Caco-2 (cell line): Measurements from ENCODE around the gene C8G. TPM values are rescaled to one million over a fixed set of nuclear protein-coding genes. Genes with fewer than 3 reads are reported as not detected.

Source experiments
- BruUV-seq: library from RNA; stranded (reverse); fragments of 400-500 nt; replicated peaks from 2 replicates; lab custom pipeline; 2021; lab: Mats Ljungman, UMichigan
- CTCF ChIA-PET: fragments of 300-600 bp; sonication (Branson Sonifier 250); formaldehyde crosslinking; loops from one replicate; lab custom pipeline; 2022; ENCODE audit warnings: antibody characterized with exemption; lab: Charles Lee
- POLR2A ChIA-PET: fragments of 300-600 bp; sonication (Branson Sonifier 250); formaldehyde crosslinking; loops from one replicate; lab custom pipeline; 2022; ENCODE audit warnings: antibody characterized with exemption; lab: Charles Lee
- DNase-seq, 2 experiments: peaks; one replicate each; pipeline versions ENCODE4 v3.0.0 to v3.0.0-alpha.2; 2020 to 2022
- H3K27me3 ChIP-seq: replicated peaks from 2 replicates; pipeline ENCODE4 v1.6.0; 2011; ENCODE audit warnings: low read length; ENCODE audit not compliant: control insufficient read depth, insufficient read depth
- H3K36me3 ChIP-seq: 2 replicates; pipeline ENCODE4 v1.5.1; 2011; ENCODE audit warnings: low read length; ENCODE audit not compliant: control insufficient read depth, insufficient read depth
- H3K4me1 ChIP-seq: fragments of 250-450 bp; sonication (Bioruptor Pico); 2 replicates; pipeline ENCODE4 v1.5.1; 2020; ENCODE audit warnings: mild to moderate bottlenecking
- H3K4me3 ChIP-seq: 2 replicates; pipeline ENCODE4 v1.5.1; 2011; ENCODE audit warnings: low read depth, mild to moderate bottlenecking, control low read depth, low read length
- H3K9me3 ChIP-seq: fragments of 250-450 bp; sonication (Bioruptor Pico); 2 replicates; pipeline ENCODE4 v1.5.1; 2020; ENCODE audit warnings: mild to moderate bottlenecking, moderate library complexity
- H3K27ac Mint-ChIP-seq: one replicate; pipeline ENCODE4 v1.8.0; 2022; ENCODE audit warnings: mixed read lengths; ENCODE audit not compliant: unreplicated experiment
- H3K27me3 Mint-ChIP-seq: one replicate; pipeline ENCODE4 v1.8.0; 2022; ENCODE audit warnings: mixed read lengths; ENCODE audit not compliant: insufficient read depth, unreplicated experiment
- H3K36me3 Mint-ChIP-seq: one replicate; pipeline ENCODE4 v1.8.0; 2022; ENCODE audit warnings: mild to moderate bottlenecking, mixed read lengths; ENCODE audit not compliant: insufficient read depth, unreplicated experiment
- H3K4me1 Mint-ChIP-seq: one replicate; pipeline ENCODE4 v1.8.0; 2022; ENCODE audit warnings: low read depth, mixed read lengths; ENCODE audit not compliant: unreplicated experiment
- H3K4me3 Mint-ChIP-seq: one replicate; pipeline ENCODE4 v1.8.0; 2022; ENCODE audit warnings: mild to moderate bottlenecking, moderate library complexity, mixed read lengths; ENCODE audit not compliant: unreplicated experiment
- H3K9me3 Mint-ChIP-seq: one replicate; pipeline ENCODE4 v1.8.0; 2022; ENCODE audit warnings: mixed read lengths; ENCODE audit not compliant: unreplicated experiment
- CTCF ChIP-seq, 2 experiments: fragments of 200-600 bp in 1 of 2; IDR thresholded peaks; 1 replicate in 1 of 2; 2 replicates in 1 of 2; pipeline versions ENCODE4 v1.5.1 to v1.8.0; 2011 to 2022; ENCODE audit warnings: antibody characterized with exemption in 1 of 2, control low read depth in 1 of 2, inconsistent platforms in 1 of 2, low read depth in 1 of 2, low read length in 1 of 2, mild to moderate bottlenecking in 1 of 2, moderate library complexity in 1 of 2; ENCODE audit not compliant: insufficient read depth in 1 of 2, severe bottlenecking in 1 of 2, unreplicated experiment in 1 of 2
- intact Hi-C: fragments of 100-400 bp; cut with micrococcal nuclease; formaldehyde crosslinking; loops from one replicate; pipeline ENCODE4 v1.10.0; 2022; ENCODE audit not compliant: unreplicated experiment
- total RNA-seq: library from RNA; stranded (reverse); gene quantifications from 2 replicates; pipeline ENCODE4 v1.2.3, GENCODE V29; 2022

The C8G gene
- total RNA-seq, 1 experiment from 2014 or later = 0.77 TPM

GRCh38 chr9:136961279-136962065 lies 16.4 kb downstream of the C8G start:
- peaks cover 11% of the 10 kb centered on the region for H3K36me3 Mint-ChIP-seq
- H3K9me3 ChIP-seq = no peaks in the 10 kb centered on the region
- no peak for TF ChIP-seq CTCF (IDR thresholded peaks at IDR 0.05; ENCODE audit: insufficient read depth in 1 of 2, low read depth in 1 of 2, low read length in 1 of 2, severe bottlenecking in 1 of 2, unreplicated experiment in 1 of 2)
- H3K27me3 Mint-ChIP-seq = no peaks in the 10 kb centered on the region
- CTCF ChIA-PET = no interaction called here
- H3K4me3 ChIP-seq = no peak overlapping the region
- peaks cover 7% of the 10 kb centered on the region for H3K9me3 Mint-ChIP-seq
- no peak overlapping the region for H3K4me3 Mint-ChIP-seq
- H3K4me1 Mint-ChIP-seq = no peaks in the 10 kb centered on the region
- peaks cover 18% of the 10 kb centered on the region for H3K4me1 ChIP-seq
- intact Hi-C loops = no loop called here
- no peak for DNase-seq
- no TSS peak for BruUV-seq
- POLR2A ChIA-PET = no interaction called here
- no peaks in the 10 kb centered on the region for H3K27me3 ChIP-seq
- H3K27ac Mint-ChIP-seq = no peak overlapping the region
- no peaks in the 10 kb centered on the region for H3K36me3 ChIP-seq

- Histone ChIP-seq H3K4me1 (peaks cover 18% of the 10 kb centered on the region), H3K36me3 (no peaks in the 10 kb centered on the region), H3K9me3 (no peaks in the 10 kb centered on the region), H3K27me3 (no peaks in the 10 kb centered on the region), H3K4me3 (no peak overlapping the region)
- H3K9me3 Mint-ChIP-seq = peaks cover under 1% of the 10 kb centered on the region
- H3K4me1 Mint-ChIP-seq = no peaks in the 10 kb centered on the region
- peaks cover 11% of the 10 kb centered on the region for H3K36me3 Mint-ChIP-seq
- POLR2A ChIA-PET = no interaction called here
- H3K27ac Mint-ChIP-seq = no peak overlapping the region
- no peaks in the 10 kb centered on the region for H3K27me3 Mint-ChIP-seq
- no peak for DNase-seq
- no peak for TF ChIP-seq CTCF (IDR thresholded peaks at IDR 0.05; ENCODE audit: insufficient read depth in 1 of 2, low read depth in 1 of 2, low read length in 1 of 2, severe bottlenecking in 1 of 2, unreplicated experiment in 1 of 2)
- intact Hi-C loops = no loop called here
- BruUV-seq = no TSS peak
- H3K4me3 Mint-ChIP-seq = no peak overlapping the region
- CTCF ChIA-PET = no interaction called here
Observed at GRCh38 chr9:136962163-136962562, 17.1 kb downstream of the C8G start.

GRCh38 chr9:136962701-136963248 lies 17.7 kb downstream of the C8G start:
- H3K27me3 ChIP-seq = no peaks in the 10 kb centered on the region
- H3K27ac Mint-ChIP-seq = peak overlapping the region; percentile 15
- no peaks in the 10 kb centered on the region for H3K9me3 ChIP-seq
- no peaks in the 10 kb centered on the region for H3K9me3 Mint-ChIP-seq
- no peaks in the 10 kb centered on the region for H3K27me3 Mint-ChIP-seq
- H3K4me1 Mint-ChIP-seq = no peaks in the 10 kb centered on the region
- H3K4me3 Mint-ChIP-seq = no peak overlapping the region
- no peak for DNase-seq
- no peak for TF ChIP-seq CTCF (IDR thresholded peaks at IDR 0.05; ENCODE audit: insufficient read depth in 1 of 2, low read depth in 1 of 2, low read length in 1 of 2, severe bottlenecking in 1 of 2, unreplicated experiment in 1 of 2)
- peaks cover 18% of the 10 kb centered on the region for H3K4me1 ChIP-seq
- no peak overlapping the region for H3K4me3 ChIP-seq
- ChIA-PET CTCF (no interaction called here), POLR2A (no interaction called here)
- no peaks in the 10 kb centered on the region for H3K36me3 ChIP-seq
- no TSS peak for BruUV-seq
- intact Hi-C loops = no loop called here
- peaks cover 11% of the 10 kb centered on the region for H3K36me3 Mint-ChIP-seq
